HG02938 (cell line): ENCODE data around the gene ABHD8.

Experiments used
- ATAC-seq: cut with Tn5 transposase; IDR thresholded peaks from one replicate; pipeline ENCODE4 v1.9.1; 2021; ENCODE audit warnings: mild to moderate bottlenecking, moderate library complexity; ENCODE audit not compliant: unreplicated experiment

Gene ABHD8, protein sequence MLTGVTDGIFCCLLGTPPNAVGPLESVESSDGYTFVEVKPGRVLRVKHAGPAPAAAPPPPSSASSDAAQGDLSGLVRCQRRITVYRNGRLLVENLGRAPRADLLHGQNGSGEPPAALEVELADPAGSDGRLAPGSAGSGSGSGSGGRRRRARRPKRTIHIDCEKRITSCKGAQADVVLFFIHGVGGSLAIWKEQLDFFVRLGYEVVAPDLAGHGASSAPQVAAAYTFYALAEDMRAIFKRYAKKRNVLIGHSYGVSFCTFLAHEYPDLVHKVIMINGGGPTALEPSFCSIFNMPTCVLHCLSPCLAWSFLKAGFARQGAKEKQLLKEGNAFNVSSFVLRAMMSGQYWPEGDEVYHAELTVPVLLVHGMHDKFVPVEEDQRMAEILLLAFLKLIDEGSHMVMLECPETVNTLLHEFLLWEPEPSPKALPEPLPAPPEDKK

DNA sequence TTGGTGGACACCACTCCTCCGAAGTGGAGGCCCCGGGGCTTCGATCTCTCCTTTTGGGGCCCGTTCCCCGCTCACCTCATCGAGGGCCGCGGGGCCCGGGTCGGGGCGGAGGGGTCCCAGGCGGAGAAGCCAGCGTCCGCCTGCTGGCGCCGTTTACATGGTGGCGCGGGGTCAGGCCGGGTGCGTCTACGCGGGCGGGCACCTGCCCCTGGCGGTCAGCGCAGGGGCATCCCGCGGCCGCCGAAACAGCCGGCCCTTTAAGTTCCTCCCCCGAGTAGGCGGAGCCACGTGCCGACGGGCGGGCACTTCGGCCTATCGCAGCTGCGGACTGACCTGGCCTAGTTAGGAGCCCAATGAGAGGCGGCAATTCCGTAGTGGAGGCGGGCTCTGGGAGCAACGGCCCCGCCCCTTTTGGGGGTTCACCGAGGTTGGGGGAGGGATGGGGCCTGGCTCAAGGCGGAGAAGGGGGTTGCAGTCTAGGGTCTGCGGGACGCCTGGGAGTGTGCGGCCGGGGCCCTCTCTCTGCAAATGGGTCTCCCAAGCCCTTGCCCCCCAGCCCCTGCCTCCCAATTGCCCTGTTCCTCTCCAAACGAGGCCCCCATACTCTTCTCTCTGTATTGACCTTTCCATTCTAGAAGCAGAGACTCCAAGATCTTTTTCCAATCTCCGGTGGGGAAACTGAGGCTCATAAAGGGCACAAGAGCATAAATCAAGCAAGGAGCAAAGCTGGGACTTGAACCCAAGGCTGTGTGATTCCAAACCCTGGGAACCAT is at the start of gene ABHD8:
ABHD8 (minus strand) TSS at position 259 of the 773 bp plus-strand sequence. CDS start 1,809 bp downstream, outside the sequence.
- peak; percentile 53 for ATAC-seq

GRCh38 chr19:17352608-17353280 is 49.5 kb upstream of the ABHD8 start:
- no peak for ATAC-seq

DNA sequence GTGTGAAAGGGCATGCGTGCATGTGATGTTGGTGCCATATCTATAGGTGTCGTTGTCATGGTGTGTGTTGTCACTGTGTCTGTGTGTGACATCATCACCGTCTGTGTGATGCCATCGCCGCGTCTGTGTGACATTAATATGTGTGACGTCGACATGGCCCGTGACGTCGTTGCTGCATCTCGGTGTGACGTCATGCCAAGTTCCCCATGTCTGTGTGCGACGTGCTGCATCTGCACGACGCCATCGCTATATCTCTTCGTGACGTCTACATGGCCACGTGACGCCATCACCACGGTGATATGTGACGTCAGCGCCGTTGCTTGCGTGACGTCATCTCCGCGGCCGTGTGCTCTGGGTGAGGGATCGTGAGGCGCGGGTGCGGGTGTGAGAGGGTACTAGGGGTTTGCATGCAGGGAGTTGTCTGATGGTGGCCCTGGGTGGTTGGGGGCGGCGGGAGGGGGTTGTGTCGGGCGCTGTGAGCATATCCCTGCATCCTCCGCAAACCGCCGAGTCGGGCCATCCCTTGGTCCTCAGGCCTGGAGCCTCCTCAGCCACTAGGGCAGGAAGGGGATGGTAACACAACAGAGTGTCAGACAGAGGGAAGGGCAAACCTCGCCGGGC is 48.7 kb upstream of the ABHD8 start:
- ATAC-seq: no peak

GRCh38 chr19:17348700-17349099 is 45.5 kb upstream of the ABHD8 start:
- ATAC-seq: no peak

- no peak for ATAC-seq
Observed at GRCh38 chr19:17347877-17348276, 44.7 kb upstream of the ABHD8 start.

DNA sequence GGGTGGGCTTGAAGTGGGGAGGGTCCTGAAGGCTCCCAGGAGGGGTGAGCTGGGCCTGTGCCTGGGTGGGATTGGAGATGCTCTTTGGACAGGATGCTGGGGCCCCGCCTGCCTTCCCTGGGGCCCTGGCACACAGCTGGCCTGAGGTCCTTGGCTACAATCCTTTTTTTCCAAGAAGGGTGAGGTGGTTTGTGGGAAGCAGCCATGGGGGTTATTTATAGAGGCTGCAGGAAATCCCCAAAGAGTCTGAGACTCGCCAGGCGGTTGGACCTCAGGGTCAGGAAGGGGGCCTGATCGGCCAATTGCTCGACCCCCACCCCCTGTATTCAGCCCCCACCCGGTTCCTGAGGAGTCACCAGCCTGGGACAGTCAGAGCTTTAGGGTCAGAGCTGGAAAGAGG is 44.1 kb upstream of the ABHD8 start:
- ATAC-seq: no peak

- ATAC-seq: no peak
Observed at GRCh38 chr19:17346109-17346671, 43.0 kb upstream of the ABHD8 start.

- no peak for ATAC-seq
Observed at GRCh38 chr19:17341845-17342244, 38.6 kb upstream of the ABHD8 start.

DNA sequence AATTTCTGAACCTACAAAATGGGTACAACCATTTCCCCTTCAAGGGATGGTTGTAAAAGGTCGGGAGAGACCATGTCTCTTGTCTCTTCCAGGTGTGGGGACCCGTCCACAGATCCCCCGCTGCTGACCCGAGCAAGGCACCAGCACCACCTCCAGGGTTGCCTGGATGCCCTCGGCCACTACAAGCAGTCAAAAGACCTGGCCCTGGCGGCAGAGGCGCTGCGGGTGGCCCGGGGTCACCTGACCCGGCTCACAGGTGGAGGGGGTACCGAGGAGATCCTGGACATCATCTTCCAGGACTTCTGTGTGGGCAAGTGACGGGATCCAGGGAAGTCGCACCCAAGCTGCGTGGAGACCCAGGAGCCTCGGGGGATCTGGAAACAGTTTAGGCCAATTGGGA is 38.2 kb upstream of the ABHD8 start:
- ATAC-seq: no peak

GRCh38 chr19:17340871-17341357 is 37.7 kb upstream of the ABHD8 start:
- no peak for ATAC-seq

DNA sequence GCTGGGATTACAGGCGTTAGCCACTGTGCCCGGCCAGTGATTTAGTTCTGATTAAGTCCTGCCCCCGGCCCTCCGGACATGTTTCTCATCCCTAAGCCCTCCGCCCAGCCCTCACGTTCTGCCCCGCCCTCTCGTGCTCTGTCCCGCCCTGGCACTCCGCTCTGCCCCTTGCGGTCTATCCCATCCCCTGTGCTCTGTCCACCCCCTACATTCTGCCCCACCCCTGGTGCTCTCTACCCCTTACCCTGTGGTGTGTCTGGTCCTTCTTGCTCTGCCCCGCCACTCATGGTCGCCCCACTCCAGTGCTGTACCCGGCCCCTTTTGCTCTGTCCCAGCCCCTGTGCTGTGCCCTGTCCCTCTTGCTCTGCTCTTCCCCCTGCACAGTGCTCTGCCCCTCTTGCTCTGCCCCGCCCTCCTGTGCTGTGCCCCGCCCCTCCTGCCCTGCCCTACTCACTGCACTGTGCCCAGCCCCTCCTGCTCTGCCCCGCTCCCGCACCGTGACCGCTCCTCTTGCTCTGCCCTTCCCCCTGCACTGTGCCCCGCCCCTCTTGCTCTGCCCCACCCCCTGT is 37.2 kb upstream of the ABHD8 start:
- ATAC-seq: no peak

- ATAC-seq: no peak
Observed at GRCh38 chr19:17339088-17339741, 36.0 kb upstream of the ABHD8 start.

GRCh38 chr19:17338433-17339078 is 35.3 kb upstream of the ABHD8 start:
- no peak for ATAC-seq

DNA sequence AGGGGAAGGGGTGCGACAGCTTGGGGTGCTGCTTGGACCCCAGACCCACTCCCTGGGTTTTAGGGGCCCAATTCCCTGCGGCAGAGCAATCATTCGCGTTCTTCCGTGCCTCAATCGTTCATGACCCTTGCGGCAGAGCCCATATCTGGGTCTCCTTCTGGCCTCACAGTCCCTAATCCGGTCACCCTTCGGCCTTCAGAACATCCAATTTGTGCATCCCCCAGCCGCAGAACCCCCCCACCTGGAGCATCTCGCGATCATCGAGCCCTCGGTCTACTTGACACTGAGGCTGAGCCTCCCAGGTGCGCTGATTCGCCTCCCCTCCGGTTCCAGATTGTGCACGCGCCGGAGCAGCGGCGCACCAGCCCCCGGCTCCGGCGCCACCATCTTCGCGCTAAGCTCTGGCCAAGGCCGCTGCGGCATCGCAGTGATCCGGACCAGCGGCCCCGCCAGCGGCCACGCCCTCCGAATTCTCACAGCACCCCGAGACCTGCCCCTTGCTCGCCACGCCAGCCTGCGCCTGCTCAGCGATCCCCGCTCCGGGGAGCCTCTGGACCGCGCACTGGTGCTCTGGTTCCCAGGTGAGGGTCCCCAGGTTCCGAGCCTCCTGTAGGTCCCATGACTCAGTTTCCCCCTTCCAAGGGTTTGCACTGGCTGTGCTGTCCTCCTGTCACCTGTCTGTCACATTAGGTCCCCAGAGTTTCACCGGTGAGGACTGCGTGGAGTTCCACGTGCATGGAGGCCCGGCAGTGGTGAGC is 34.6 kb upstream of the ABHD8 start:
- no peak for ATAC-seq

DNA sequence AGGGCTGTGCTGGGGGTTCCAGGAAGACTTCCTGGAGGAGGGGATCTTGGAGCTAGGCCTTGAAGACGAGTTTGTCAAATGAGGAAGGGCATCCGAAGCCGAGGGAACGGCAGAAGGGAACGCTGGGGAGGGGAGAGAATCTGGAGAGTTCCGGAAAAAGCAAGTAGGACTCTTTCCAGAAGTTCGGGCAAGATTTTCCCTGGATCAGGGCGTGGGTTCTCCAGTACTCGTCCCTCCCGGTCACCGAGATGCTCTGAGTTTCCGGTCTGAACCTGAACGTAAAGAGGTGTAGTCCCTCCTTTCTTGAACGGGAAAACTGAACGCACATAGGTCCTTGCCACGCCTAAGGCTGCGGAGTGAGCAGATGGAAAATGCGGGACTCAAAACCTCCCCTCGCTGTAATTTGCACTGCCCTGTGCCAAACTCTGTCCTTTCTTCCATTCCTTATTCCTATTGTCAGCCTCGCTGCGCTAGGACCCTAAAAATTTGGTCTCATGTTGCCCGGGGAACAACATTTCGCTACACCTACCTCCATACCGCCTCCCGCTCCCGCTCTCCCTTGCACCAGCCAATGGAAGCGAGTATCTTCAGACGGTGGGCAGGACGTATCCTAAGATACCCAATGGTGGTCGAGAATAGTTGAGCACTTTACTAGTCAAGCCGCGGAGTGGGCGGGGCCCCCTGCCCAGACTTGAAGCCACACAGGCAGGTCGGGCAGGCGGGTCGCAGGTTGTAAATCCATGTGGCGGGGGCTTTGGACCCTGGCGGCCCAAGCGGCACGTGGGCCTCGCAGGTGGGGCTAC is 33.8 kb upstream of the ABHD8 start, which contains the start of gene GTPBP3:
GTPBP3 (plus strand) TSS at position 682 of the 803 bp plus-strand sequence; CDS start at position 741, 59 bp downstream.
- ATAC-seq: peak; percentile 77

- no peak for ATAC-seq
Observed at GRCh38 chr19:17335575-17335974, 32.4 kb upstream of the ABHD8 start.
